SJCRH30 (cell line): Measurements from ENCODE around the gene THSD4. TPM values are rescaled to one million over a fixed set of nuclear protein-coding genes. Genes with fewer than 3 reads are reported as not detected.

Source experiments
- DNase-seq, 2 experiments: peaks; one replicate each; pipeline ENCODE4 v3.0.0-alpha.2; 2015 to 2020
- H3K27ac ChIP-seq: fragments of 250-450 bp; sonication (Bioruptor Pico); 2 replicates; pipeline ENCODE4 v1.5.1; 2020; ENCODE audit warnings: mild to moderate bottlenecking, moderate library complexity
- H3K27me3 ChIP-seq: fragments of 250-450 bp; sonication (Bioruptor Pico); 2 replicates; pipeline ENCODE4 v1.5.1; 2020; ENCODE audit warnings: mild to moderate bottlenecking, moderate library complexity
- H3K36me3 ChIP-seq: fragments of 250-450 bp; sonication (Bioruptor Pico); 2 replicates; pipeline ENCODE4 v1.5.1; 2020; ENCODE audit warnings: mild to moderate bottlenecking, moderate library complexity
- H3K4me1 ChIP-seq: fragments of 250-450 bp; sonication (Bioruptor Pico); 2 replicates; pipeline ENCODE4 v1.5.1; 2020; ENCODE audit warnings: mild to moderate bottlenecking, moderate library complexity
- H3K4me3 ChIP-seq: fragments of 250-450 bp; sonication (Bioruptor Pico); 2 replicates; pipeline ENCODE4 v1.5.1; 2020; ENCODE audit warnings: mild to moderate bottlenecking, moderate library complexity
- H3K9me3 ChIP-seq: fragments of 250-450 bp; sonication (Bioruptor Pico); replicated peaks from 2 replicates; pipeline ENCODE4 v1.5.1; 2020; ENCODE audit warnings: mild to moderate bottlenecking, moderate library complexity
- total RNA-seq: library from RNA; depleted of rRNA; stranded (reverse); fragments of >200 nt; shearing (Covaris generic); gene quantifications from 2 replicates; pipeline ENCODE4 v1.2.3, GENCODE V29; 2014

Gene THSD4
- total RNA-seq, 1 experiment from 2014 or later: 20.7 TPM

DNA sequence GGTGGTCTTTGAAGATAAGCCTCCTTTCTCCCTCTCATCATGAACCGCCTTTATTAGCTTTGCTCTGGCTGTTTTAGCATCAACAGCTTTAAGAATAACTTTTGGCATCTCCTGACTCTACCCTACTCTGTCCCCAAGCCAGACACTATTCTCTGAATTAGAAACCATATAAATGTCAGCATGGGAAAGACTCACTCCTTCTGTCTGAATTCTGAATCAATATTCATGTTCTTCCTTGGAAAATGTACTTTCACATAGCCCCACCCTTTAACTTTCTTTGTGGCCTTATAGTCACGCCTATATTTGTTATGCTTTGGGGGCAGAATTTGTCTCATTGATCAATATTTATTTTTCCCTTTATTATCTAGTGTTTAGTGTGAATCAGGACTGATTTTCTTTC lies 563.3 kb downstream of the THSD4 start:
- H3K4me3 ChIP-seq: no peak overlapping the region
- no peaks in the 10 kb centered on the region for H3K36me3 ChIP-seq
- H3K4me1 ChIP-seq: peaks cover 46% of the 10 kb centered on the region
- peak overlapping the region; percentile 86 for H3K27ac ChIP-seq
- H3K27me3 ChIP-seq: no peaks in the 10 kb centered on the region
- no peaks in the 10 kb centered on the region for H3K9me3 ChIP-seq
- no peak for DNase-seq

GRCh38 chr15:71679223-71679792 lies 564.0 kb downstream of the THSD4 start:
- Histone ChIP-seq H3K4me3 (no peak overlapping the region), H3K27ac (peak overlapping the region; percentile 16)

GRCh38 chr15:71679793-71680353 lies 564.6 kb downstream of the THSD4 start:
- Histone ChIP-seq H3K27me3 (no peaks in the 10 kb centered on the region), H3K36me3 (no peaks in the 10 kb centered on the region), H3K9me3 (no peaks in the 10 kb centered on the region), H3K4me3 (no peak overlapping the region), H3K27ac (peak overlapping the region; percentile 16; the same call in 1 of the 2 replicates), H3K4me1 (peaks cover 58% of the 10 kb centered on the region)
- peak; percentile 30 to 58 for DNase-seq

More at GRCh38 chr15:71679223-71679792, 564.0 kb downstream of the THSD4 start:
- no peak for DNase-seq
- Histone ChIP-seq H3K4me1 (peaks cover 53% of the 10 kb centered on the region), H3K9me3 (no peaks in the 10 kb centered on the region), H3K36me3 (no peaks in the 10 kb centered on the region), H3K27me3 (no peaks in the 10 kb centered on the region)

- H3K36me3 ChIP-seq: no peaks in the 10 kb centered on the region
- no peaks in the 10 kb centered on the region for H3K27me3 ChIP-seq
- no peaks in the 10 kb centered on the region for H3K9me3 ChIP-seq
- H3K4me1 ChIP-seq: peaks cover 65% of the 10 kb centered on the region
- DNase-seq: no peak
- H3K27ac ChIP-seq: no peak overlapping the region
- no peak overlapping the region for H3K4me3 ChIP-seq
Measured at GRCh38 chr15:71682001-71682400, 566.7 kb downstream of the THSD4 start.

- Histone ChIP-seq H3K4me1 (peaks cover 69% of the 10 kb centered on the region), H3K27me3 (no peaks in the 10 kb centered on the region), H3K27ac (peak overlapping the region; percentile 96; the same call in 1 of the 2 replicates), H3K36me3 (no peaks in the 10 kb centered on the region), H3K9me3 (no peaks in the 10 kb centered on the region), H3K4me3 (no peak overlapping the region)
- no peak for DNase-seq
Measured at GRCh38 chr15:71683411-71684274, 568.4 kb downstream of the THSD4 start.

DNA sequence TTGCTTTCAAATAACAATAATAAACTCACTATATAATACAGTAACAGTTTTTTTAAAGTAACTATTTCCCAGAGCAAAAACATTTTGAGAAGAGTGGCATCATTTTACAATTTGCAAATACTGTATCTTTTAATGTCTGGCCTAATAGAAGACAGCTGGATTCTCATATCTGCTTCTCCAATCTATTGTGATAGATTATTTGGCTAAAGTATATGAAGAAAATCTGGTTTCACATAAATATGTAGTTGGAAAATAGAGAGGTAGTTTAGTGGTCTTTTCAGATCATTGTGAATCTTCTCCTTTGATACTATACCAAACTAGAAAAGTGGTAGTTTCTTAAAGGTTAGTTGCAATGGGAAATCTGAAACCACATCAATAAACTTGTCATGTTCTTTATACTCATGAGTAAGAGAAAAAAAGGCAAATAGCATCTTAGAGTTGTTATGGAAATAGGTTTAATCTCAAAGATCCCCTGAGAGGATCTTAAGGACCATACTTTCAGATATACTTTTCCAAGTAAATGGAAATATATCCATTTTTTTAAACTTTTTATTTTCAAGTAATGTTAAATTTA lies 570.2 kb downstream of the THSD4 start:
- DNase-seq: peak in 1 of 2 experiments; percentile 54
- no peaks in the 10 kb centered on the region; the same call in 1 of the 2 replicates for H3K9me3 ChIP-seq
- H3K36me3 ChIP-seq: no peaks in the 10 kb centered on the region
- H3K4me1 ChIP-seq: peaks cover 59% of the 10 kb centered on the region
- H3K4me3 ChIP-seq: no peak overlapping the region
- peak overlapping the region; percentile 96 for H3K27ac ChIP-seq
- no peaks in the 10 kb centered on the region for H3K27me3 ChIP-seq

DNA sequence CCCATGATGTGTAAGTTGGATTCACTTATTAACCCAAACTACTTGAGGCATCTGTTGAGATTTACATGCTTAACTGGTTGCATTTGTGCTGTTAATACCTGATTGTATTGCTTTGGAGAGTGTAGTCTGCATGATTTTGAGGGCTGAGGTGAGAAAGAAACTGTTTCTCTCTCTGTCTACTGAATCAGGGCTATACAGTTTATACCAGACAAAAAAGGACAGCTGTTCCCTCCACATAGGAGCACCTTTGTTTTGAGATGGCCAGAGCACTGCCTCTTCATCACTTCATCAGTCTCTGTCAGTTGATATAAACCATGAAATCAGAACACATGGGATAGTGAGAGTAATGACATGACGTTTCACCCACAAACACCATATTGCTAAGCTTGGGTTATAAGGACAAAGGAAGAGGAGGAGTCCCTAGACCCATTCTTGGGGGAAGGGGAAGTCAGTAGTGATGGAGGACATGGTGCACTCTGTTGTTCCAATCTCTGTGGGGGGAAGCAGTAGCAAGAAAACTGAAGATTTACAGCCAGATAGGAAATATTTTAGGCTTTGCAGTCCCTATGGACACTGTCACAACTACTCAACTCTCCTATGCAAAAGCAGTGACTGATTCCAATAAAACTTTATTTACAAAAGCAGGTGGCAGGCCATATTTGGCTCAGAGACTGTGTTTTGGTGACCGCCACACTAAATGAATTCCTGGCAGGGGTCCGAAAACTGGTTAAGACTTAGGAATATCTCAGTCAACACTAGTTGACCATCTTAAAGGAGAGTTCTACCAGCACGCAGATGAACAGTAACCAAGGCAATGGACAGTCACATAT lies 571.2 kb downstream of the THSD4 start:
- no peaks in the 10 kb centered on the region for H3K27me3 ChIP-seq
- no peaks in the 10 kb centered on the region for H3K36me3 ChIP-seq
- H3K4me1 ChIP-seq: peaks cover 66% of the 10 kb centered on the region
- H3K27ac ChIP-seq: peak overlapping the region; percentile 96
- H3K4me3 ChIP-seq: no peak overlapping the region
- peak; percentile 88 to 98 for DNase-seq
- H3K9me3 ChIP-seq: no peaks in the 10 kb centered on the region; the same call in 1 of the 2 replicates

- Histone ChIP-seq H3K27me3 (no peaks in the 10 kb centered on the region), H3K9me3 (no peaks in the 10 kb centered on the region; the same call in 1 of the 2 replicates), H3K27ac (peak overlapping the region; percentile 96), H3K4me1 (peaks cover 80% of the 10 kb centered on the region), H3K36me3 (no peaks in the 10 kb centered on the region), H3K4me3 (no peak overlapping the region)
- peak in 1 of 2 experiments; percentile 51 for DNase-seq
Measured at GRCh38 chr15:71687902-71688508, 572.7 kb downstream of the THSD4 start.

DNA sequence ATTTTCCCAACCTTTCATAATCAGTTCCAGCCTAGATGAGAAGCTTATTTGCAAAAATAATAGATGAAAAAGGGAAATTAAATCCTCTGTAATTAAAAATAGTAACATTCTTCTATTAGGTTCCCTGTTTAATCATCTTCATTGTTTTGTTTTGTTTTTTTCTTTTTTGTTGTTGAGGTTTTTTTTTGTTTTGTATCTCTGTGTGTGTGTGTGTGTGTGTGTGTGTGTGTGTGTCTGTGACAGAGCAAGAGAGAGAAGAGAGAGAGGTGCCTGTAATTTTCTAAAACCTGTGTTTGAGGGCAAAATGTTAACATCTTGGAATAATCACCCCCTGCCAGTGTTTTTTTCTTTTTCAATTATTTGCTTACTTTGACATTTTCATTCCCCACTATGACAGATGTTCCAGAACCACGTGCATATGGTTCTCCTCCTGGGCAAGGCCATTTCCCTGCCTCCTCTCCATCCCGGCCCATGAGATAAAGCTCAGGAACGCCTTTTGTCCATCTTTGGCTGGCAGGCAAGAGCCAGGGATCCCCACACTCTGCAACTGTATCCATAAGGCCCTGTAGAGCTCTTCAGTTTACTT lies 573.3 kb downstream of the THSD4 start:
- Histone ChIP-seq H3K4me1 (peaks cover 79% of the 10 kb centered on the region), H3K27me3 (no peaks in the 10 kb centered on the region), H3K36me3 (no peaks in the 10 kb centered on the region), H3K9me3 (no peaks in the 10 kb centered on the region; the same call in 1 of the 2 replicates), H3K4me3 (no peak overlapping the region), H3K27ac (peak overlapping the region; percentile 96)
- DNase-seq: no peak

DNA sequence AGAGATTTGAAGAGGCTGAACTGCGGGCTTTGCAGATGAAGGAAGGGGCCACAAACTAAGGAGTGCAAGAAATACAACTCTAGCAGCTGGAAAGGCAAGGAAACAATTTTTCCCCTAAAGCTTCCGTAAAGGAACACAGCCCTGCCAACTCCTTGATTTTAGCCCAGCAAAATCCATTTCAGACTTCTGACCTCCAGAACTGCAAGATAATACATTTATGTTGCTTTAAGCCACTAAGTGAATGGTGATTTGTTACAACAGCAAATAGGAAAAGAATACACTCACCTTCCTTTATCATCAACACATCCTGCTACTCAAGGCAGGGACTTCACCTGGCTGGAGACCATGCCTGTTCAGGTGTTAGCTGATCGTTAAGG lies 575.8 kb downstream of the THSD4 start:
- H3K4me3 ChIP-seq: no peak overlapping the region
- H3K9me3 ChIP-seq: no peaks in the 10 kb centered on the region; the same call in 1 of the 2 replicates
- no peaks in the 10 kb centered on the region for H3K36me3 ChIP-seq
- DNase-seq: no peak
- peak overlapping the region; percentile 48 for H3K27ac ChIP-seq
- no peaks in the 10 kb centered on the region for H3K27me3 ChIP-seq
- H3K4me1 ChIP-seq: peaks cover 55% of the 10 kb centered on the region

- Histone ChIP-seq H3K4me1 (peaks cover 50% of the 10 kb centered on the region), H3K4me3 (no peak overlapping the region), H3K36me3 (no peaks in the 10 kb centered on the region), H3K27me3 (no peaks in the 10 kb centered on the region), H3K27ac (peak overlapping the region; percentile 48), H3K9me3 (no peaks in the 10 kb centered on the region; the same call in 1 of the 2 replicates)
- peak; percentile 75 to 78 for DNase-seq
Measured at GRCh38 chr15:71691458-71692417, 576.5 kb downstream of the THSD4 start.

DNA sequence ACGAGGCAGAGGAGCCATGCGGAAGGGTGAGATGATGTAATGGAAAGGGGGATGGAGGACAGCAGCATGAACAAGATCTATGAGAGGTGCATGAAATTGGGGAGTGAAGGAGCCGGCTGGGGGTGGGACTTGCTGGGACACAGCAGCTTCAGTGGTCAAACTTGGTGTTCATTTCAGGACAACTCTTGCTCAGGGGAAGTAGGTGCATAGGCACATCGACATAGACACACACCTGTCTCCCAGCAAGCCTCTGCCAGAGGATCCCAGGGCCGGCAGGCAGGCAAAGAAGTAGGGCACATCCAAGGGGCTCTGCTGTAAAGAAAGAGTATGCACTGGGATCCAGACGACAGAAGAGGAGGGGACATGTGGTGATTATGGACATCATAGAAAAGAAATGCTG lies 582.0 kb downstream of the THSD4 start:
- Histone ChIP-seq H3K36me3 (no peaks in the 10 kb centered on the region), H3K27ac (no peak overlapping the region), H3K9me3 (no peaks in the 10 kb centered on the region), H3K27me3 (no peaks in the 10 kb centered on the region), H3K4me3 (no peak overlapping the region), H3K4me1 (peaks cover 7% of the 10 kb centered on the region)
- DNase-seq: no peak

- H3K27ac ChIP-seq: no peak overlapping the region
- no peak overlapping the region for H3K4me3 ChIP-seq
- H3K4me1 ChIP-seq: no peaks in the 10 kb centered on the region; the same call in 1 of the 2 replicates
- H3K36me3 ChIP-seq: no peaks in the 10 kb centered on the region
- no peaks in the 10 kb centered on the region for H3K27me3 ChIP-seq
- no peaks in the 10 kb centered on the region for H3K9me3 ChIP-seq
- no peak for DNase-seq
Measured at GRCh38 chr15:71698030-71698429, 582.8 kb downstream of the THSD4 start.
